Vagina (tissue), 2 donors: ENCODE data around the gene SPINT4.

Experiments used
- POLR2A ChIP-seq, 2 donors: fragments of 450-650 bp; IDR thresholded peaks; one replicate each; pipeline ENCODE4 v1.6.1; 2017; ENCODE audit warnings: antibody characterized with exemption in 2 of 2, mild to moderate bottlenecking in 2 of 2, moderate library complexity in 2 of 2
- POLR2AphosphoS5 ChIP-seq, 2 donors: sonication (generic); formaldehyde crosslinking; IDR thresholded peaks; one replicate each; pipeline ENCODE4 v1.9.0; 2017; ENCODE audit warnings: antibody characterized with exemption in 2 of 2, mild to moderate bottlenecking in 2 of 2, low read depth in 1 of 2; ENCODE audit not compliant: insufficient read depth in 1 of 2
- TF ChIP-seq, protein P1 (sequence below), 3 experiments: fragments of 450-650 bp in 2 of 3; fragments of 200-600 bp in 1 of 3; sonication (generic) in 1 of 3; IDR thresholded peaks; one replicate each; pipeline ENCODE4 v1.5.1; 2017 to 2019; ENCODE audit warnings: antibody characterized with exemption in 3 of 3, mild to moderate bottlenecking in 2 of 3, moderate library complexity in 2 of 3

DNA sequence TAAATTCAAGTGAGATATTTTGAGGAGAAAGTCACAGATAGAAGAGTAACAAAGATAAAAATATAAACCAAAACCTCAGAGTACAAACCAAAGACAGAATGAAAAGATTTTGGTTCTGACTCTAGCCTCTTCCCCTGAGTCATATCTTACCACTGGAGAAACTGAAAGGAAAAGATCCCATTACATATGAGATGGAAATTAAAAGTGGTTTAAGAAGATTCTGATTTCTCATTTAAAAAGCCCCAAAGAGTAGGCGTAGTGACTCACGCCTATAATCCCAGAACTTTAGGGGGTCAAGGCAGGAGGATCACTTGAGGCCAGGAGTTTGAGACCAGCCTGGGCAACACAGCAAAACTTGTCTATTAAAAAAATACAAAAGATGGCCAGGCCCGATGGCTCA is 30.6 kb downstream of the SPINT4 start:
- TF ChIP-seq, protein P1, sequence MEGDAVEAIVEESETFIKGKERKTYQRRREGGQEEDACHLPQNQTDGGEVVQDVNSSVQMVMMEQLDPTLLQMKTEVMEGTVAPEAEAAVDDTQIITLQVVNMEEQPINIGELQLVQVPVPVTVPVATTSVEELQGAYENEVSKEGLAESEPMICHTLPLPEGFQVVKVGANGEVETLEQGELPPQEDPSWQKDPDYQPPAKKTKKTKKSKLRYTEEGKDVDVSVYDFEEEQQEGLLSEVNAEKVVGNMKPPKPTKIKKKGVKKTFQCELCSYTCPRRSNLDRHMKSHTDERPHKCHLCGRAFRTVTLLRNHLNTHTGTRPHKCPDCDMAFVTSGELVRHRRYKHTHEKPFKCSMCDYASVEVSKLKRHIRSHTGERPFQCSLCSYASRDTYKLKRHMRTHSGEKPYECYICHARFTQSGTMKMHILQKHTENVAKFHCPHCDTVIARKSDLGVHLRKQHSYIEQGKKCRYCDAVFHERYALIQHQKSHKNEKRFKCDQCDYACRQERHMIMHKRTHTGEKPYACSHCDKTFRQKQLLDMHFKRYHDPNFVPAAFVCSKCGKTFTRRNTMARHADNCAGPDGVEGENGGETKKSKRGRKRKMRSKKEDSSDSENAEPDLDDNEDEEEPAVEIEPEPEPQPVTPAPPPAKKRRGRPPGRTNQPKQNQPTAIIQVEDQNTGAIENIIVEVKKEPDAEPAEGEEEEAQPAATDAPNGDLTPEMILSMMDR (IDR thresholded peaks at IDR 0.05): no peak
- TF ChIP-seq POLR2A (IDR thresholded peaks at IDR 0.05): no peak
- no peak for TF ChIP-seq POLR2AphosphoS5 (IDR thresholded peaks at IDR 0.05; ENCODE audit: insufficient read depth in 1 of 2, low read depth in 1 of 2)
